Gastrocnemius medialis (tissue), 4 donors: Measurements from ENCODE around the gene FBN2. TPM values are rescaled to one million over a fixed set of nuclear protein-coding genes. Genes with fewer than 3 reads are reported as not detected.

Experiments used
- ATAC-seq, 2 donors: fragments of 150-250 bp; one replicate each; pipeline ENCODE4 v1.9.1; 2016
- DNase-seq, 2 donors: peaks; one replicate each; pipeline ENCODE4 v3.0.0-alpha.2; 2019
- H3K27ac ChIP-seq, 4 donors: fragments of 200-600 bp; sonication (generic); 1 replicate in 1 of 4; 2 replicates in 3 of 4; pipeline ENCODE4 v1.5.1; 2016 to 2018; ENCODE audit warnings: mild to moderate bottlenecking in 2 of 4, moderate library complexity in 1 of 4
- H3K27me3 ChIP-seq, 3 donors: fragments of 200-600 bp; sonication (generic) in 2 of 3; 1 replicate in 1 of 3; 2 replicates in 2 of 3; pipeline versions ENCODE4 v1.5.1 to v1.6.0; 2016 to 2019; ENCODE audit warnings: mild to moderate bottlenecking in 1 of 3, moderate library complexity in 1 of 3
- H3K36me3 ChIP-seq, 2 donors: fragments of 200-600 bp; sonication (generic) in 1 of 2; one replicate each; pipeline ENCODE4 v1.5.1; 2017 to 2018
- H3K4me1 ChIP-seq, 2 donors: fragments of 200-600 bp; sonication (generic) in 1 of 2; one replicate each; pipeline ENCODE4 v1.5.1; 2016 to 2017; ENCODE audit warnings: mild to moderate bottlenecking in 2 of 2
- H3K4me3 ChIP-seq, 4 donors: fragments of 200-600 bp; sonication (generic) in 3 of 4; 1 replicate in 1 of 4; 2 replicates in 3 of 4; pipeline ENCODE4 v1.5.1; 2016 to 2019; ENCODE audit warnings: mild to moderate bottlenecking in 2 of 4
- H3K9me3 ChIP-seq, 3 donors: fragments of 200-600 bp; sonication (generic) in 2 of 3; 1 replicate in 1 of 3; 2 replicates in 2 of 3; pipeline ENCODE4 v1.5.1; 2016 to 2019
- CTCF ChIP-seq, 5 experiments: fragments of 450-650 bp in 3 of 5; fragments of 200-600 bp in 2 of 5; sonication (generic) in 2 of 5; IDR thresholded peaks in 4 of 5; conservative IDR thresholded peaks in 1 of 5; 1 replicate in 4 of 5; 2 replicates in 1 of 5; pipeline ENCODE4 v1.5.1; 2016 to 2019; ENCODE audit warnings: antibody characterized with exemption in 5 of 5, mild to moderate bottlenecking in 3 of 5, moderate library complexity in 3 of 5
- POLR2A ChIP-seq, 2 donors: fragments of 450-650 bp; IDR thresholded peaks; one replicate each; pipeline ENCODE4 v1.6.1; 2017; ENCODE audit warnings: antibody characterized with exemption in 2 of 2, mild to moderate bottlenecking in 2 of 2, moderate library complexity in 2 of 2
- in situ Hi-C, 4 donors: fragments of 200-750 bp; cut with MboI; loops; one replicate each; pipeline versions ENCODE4 v1.15.0 to v1.8.0; 2017; ENCODE audit warnings: low sequenced_read_pairs in 4 of 4
- intact Hi-C: fragments of 100-400 bp; cut with DNase I; formaldehyde crosslinking; loops from one replicate; pipeline ENCODE4 v1.15.1; 2023; ENCODE audit warnings: low total_unique reads
- total RNA-seq, 4 donors: library from RNA; depleted of rRNA; stranded (reverse); fragments of >200 nt; gene quantifications; one replicate each; pipeline versions ENCODE4 v1.1.0 to v1.2.3, GENCODE V29; 2016

The FBN2 gene
- total RNA-seq, 4 donors from 2014 or later = 0.07 to 0.20 TPM; not detected in 2

DNA sequence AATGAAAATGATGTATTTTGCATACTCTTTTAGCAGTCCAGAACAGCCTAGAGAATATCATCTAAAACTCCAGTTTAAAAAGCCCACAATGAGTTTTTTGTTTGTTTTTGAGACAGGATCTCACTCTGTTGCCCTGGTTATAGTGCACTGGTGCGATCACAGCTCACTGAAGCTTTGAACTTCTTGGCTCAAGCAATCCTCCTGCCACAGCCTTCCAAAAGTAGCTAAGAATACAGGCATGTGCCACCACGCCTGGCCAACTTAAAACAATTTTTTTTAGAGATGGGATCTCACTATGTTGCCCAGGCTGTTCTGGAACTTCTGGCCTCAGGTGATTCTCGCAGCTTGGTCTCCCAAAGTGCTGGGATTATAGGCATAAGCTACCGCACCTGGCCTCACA is 175.7 kb downstream of the FBN2 start:
- in situ Hi-C loops (no loop called here), intact Hi-C loops (no loop called here)
- H3K9me3 ChIP-seq = no peaks in the 10 kb centered on the region
- no peak overlapping the region for H3K27ac ChIP-seq
- no peaks in the 10 kb centered on the region for H3K4me1 ChIP-seq
- H3K4me3 ChIP-seq = no peak overlapping the region
- DNase-seq (no peak), ATAC-seq (no peak)
- H3K27me3 ChIP-seq = no peaks in the 10 kb centered on the region
- no peak for TF ChIP-seq POLR2A (IDR thresholded peaks at IDR 0.05)
- TF ChIP-seq CTCF (IDR thresholded peaks at IDR 0.05 in 4 of 5, conservative IDR thresholded peaks at IDR 0.05 in 1 of 5) = no peak
- no peaks in the 10 kb centered on the region for H3K36me3 ChIP-seq

DNA sequence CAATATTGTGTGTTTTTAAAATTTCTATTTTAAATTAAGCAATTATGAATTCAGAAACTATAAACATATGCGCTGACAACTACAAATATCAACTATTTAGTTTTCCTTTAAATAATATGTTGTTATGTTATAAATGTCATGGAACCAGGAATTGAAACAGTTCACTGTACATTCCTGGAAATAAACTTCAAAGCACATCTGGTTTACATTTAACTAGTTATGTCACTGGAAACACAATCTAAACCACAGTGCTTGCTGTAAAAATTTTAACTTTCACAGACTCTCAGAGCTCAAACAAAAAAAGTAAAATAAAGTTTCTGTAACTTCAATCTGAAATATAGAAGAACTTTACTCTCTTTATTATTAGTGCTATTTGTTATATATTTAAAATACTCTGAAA is 179.2 kb downstream of the FBN2 start:
- no peaks in the 10 kb centered on the region for H3K27me3 ChIP-seq
- no peak for DNase-seq
- intact Hi-C loops = no loop called here
- no peaks in the 10 kb centered on the region for H3K9me3 ChIP-seq
- no peak for ATAC-seq
- no peaks in the 10 kb centered on the region for H3K36me3 ChIP-seq
- no peak overlapping the region for H3K27ac ChIP-seq
- in situ Hi-C loops = no loop called here
- no peak for TF ChIP-seq POLR2A (IDR thresholded peaks at IDR 0.05)
- no peak for TF ChIP-seq CTCF (IDR thresholded peaks at IDR 0.05 in 4 of 5, conservative IDR thresholded peaks at IDR 0.05 in 1 of 5)
- H3K4me3 ChIP-seq = no peak overlapping the region
- H3K4me1 ChIP-seq = no peaks in the 10 kb centered on the region

DNA sequence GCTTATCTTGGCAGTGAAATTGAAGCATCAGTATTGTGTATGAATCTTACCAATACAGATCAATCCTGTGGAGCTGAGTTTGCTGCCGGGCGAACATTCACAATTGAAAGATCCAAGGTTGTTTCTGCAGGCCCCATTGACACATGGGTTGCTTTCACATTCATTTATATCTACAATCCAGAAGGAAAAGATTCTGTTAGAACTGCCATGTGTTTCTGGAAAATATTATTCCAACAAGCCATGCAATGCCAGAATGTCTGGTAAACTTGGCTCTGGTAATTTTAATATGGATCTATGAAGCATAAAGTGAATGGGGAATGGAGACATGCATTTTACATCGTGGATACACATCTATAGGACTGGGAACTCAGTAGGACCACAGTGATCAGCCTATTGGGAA is 180.8 kb downstream of the FBN2 start:
- ATAC-seq = no peak
- in situ Hi-C loops = no loop called here

GRCh38 chr5:128355961-128356360 is 182.1 kb downstream of the FBN2 start:
- intact Hi-C loops (no loop called here), in situ Hi-C loops (no loop called here)
- Histone ChIP-seq H3K9me3 (no peaks in the 10 kb centered on the region), H3K4me1 (no peaks in the 10 kb centered on the region), H3K27me3 (no peaks in the 10 kb centered on the region), H3K36me3 (no peaks in the 10 kb centered on the region), H3K4me3 (no peak overlapping the region), H3K27ac (no peak overlapping the region)
- ATAC-seq (no peak), DNase-seq (no peak)
- no peak for TF ChIP-seq CTCF (IDR thresholded peaks at IDR 0.05 in 4 of 5, conservative IDR thresholded peaks at IDR 0.05 in 1 of 5)

More for the DNA sequence above, 180.8 kb downstream of the FBN2 start:
- H3K4me3 ChIP-seq = no peak overlapping the region
- H3K27ac ChIP-seq = no peak overlapping the region
- intact Hi-C loops = no loop called here
- no peaks in the 10 kb centered on the region for H3K36me3 ChIP-seq
- H3K4me1 ChIP-seq = no peaks in the 10 kb centered on the region
- no peaks in the 10 kb centered on the region for H3K27me3 ChIP-seq
- DNase-seq = no peak
- H3K9me3 ChIP-seq = no peaks in the 10 kb centered on the region
- TF ChIP-seq POLR2A (IDR thresholded peaks at IDR 0.05) (no peak), CTCF (IDR thresholded peaks at IDR 0.05 in 4 of 5, conservative IDR thresholded peaks at IDR 0.05 in 1 of 5) (no peak)

DNA sequence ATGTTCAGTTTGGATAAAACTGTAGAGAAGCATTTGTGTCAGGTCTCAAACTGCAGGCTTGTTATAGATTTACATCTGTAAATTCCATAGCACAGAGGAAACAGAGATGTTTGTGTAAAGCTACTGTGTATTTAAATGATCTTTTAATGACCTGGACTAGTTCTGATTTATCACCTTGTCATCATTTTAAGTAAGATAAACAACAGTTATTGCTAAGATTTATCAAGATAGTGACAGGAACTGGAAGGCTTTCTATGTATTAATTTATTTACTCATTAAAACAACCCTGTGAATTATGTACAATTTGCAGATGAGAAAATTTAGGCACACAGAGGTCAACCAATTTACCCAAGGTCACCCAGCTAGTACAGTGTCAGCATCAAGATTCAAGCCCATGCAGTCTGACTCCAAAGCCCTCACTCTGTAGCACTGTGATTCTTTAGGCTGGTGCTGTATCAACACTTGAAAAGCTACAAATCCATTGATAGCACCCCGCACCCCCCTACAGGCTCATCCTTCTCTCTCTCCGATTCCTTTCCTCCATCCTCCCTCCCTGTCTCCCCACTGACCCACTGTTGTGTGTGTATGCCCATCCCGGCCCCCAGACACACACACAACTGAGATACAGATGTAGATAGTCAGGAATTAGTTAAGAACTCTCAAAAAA is 184.5 kb downstream of the FBN2 start:
- no peak for ATAC-seq
- intact Hi-C loops = no loop called here
- in situ Hi-C loops = no loop called here
- Histone ChIP-seq H3K4me1 (no peaks in the 10 kb centered on the region), H3K36me3 (no peaks in the 10 kb centered on the region), H3K27me3 (no peaks in the 10 kb centered on the region), H3K4me3 (no peak overlapping the region), H3K9me3 (no peaks in the 10 kb centered on the region), H3K27ac (no peak overlapping the region)
- no peak for DNase-seq
- TF ChIP-seq POLR2A (IDR thresholded peaks at IDR 0.05) = no peak
- no peak for TF ChIP-seq CTCF (IDR thresholded peaks at IDR 0.05 in 4 of 5, conservative IDR thresholded peaks at IDR 0.05 in 1 of 5)
